ENCODE results near the gene MT1B. TPM values are rescaled to one million over a fixed set of nuclear protein-coding genes. Genes with fewer than 3 reads are reported as not detected.

Gene MT1B
- total RNA-seq, 2 donors from 2014 or later = not detected

DNA sequence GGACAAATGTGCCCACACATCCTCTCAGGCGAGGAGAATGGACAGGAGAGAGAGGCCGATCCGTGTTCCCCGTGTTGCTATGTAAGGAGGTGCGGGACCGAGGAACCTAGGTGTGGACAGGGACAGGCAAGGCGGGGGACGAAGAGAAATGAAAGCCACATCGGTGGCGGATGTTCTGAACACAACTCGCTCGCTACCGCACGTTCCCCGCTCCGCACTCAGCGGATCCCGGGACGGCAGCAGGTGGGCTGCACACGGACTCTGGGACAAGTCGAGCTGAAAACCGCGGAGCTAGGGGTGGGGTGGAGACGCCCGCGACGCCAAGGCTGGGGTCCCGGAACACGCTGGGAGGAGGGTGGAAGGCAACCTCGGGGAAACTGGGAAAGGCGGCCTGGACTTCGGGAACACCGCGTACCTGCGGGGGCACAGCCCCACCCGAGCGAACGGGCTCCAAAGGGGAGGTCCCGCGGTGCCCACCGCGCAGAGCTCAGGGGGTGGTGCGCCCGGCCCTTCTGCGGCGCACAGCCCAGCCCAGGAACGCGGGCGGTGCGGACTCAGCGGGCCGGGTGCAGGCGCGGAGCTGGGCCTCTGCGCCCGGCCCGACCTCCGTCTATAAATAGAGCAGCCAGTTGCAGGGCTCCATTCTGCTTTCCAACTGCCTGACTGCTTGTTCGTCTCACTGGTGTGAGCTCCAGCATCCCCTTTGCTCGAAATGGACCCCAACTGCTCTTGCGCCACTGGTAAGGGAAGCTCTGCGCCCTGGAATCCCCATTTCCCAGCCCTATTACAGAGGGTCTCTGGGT lies 26.3 kb upstream of the MT1B start, which contains the start of gene MT1E:
Gene MT1E, plus strand, starts transcription at position 642 of the 803 bp plus-strand sequence. Its CDS starts 71 bp downstream, at position 713.
- Mint-ChIP-seq H3K4me3 (peak within 1 kb of the TSS; percentile 88 to 95), H3K4me1 (ENCODE audit: low read depth) (peaks cover 15% of the 10 kb centered on the region), H3K27me3 (ENCODE audit: low read depth) (peaks cover 6% of the 10 kb centered on the region), H3K9me3 (peaks cover 0 to 3% of the 10 kb centered on the region in 2 donors), H3K27ac (peak within 1 kb of the TSS; percentile 74), H3K36me3 (ENCODE audit: insufficient read depth in 2 of 2) (peaks cover 0 to 4% of the 10 kb centered on the region in 2 donors)
- peak; percentile 79 to 84 for DNase-seq
- peak; percentile 96 for ATAC-seq (replicated peaks in 1 of 2)

GRCh38 chr16:56625943-56626654 lies 25.6 kb upstream of the MT1B start:
- Mint-ChIP-seq H3K4me3 (peak overlapping the region; percentile 88 to 95), H3K27me3 (ENCODE audit: low read depth) (peaks cover 13% of the 10 kb centered on the region), H3K36me3 (ENCODE audit: insufficient read depth in 2 of 2) (peaks cover 0 to 4% of the 10 kb centered on the region in 2 donors), H3K4me1 (ENCODE audit: low read depth) (peaks cover 19% of the 10 kb centered on the region), H3K27ac (no peak overlapping the region), H3K9me3 (peaks cover 0 to 3% of the 10 kb centered on the region in 2 donors)
- ATAC-seq (replicated peaks in 1 of 2) (peak; percentile 32 to 44), DNase-seq (no peak)

- no peak for ATAC-seq (replicated peaks in 1 of 2)
- Mint-ChIP-seq H3K27ac (no peak overlapping the region), H3K36me3 (ENCODE audit: insufficient read depth in 2 of 2) (peaks cover 0 to 4% of the 10 kb centered on the region in 2 donors), H3K4me1 (ENCODE audit: low read depth) (peaks cover 21% of the 10 kb centered on the region), H3K9me3 (peaks cover 0 to 3% of the 10 kb centered on the region in 2 donors), H3K4me3 (peak overlapping the region; percentile 88 to 95), H3K27me3 (ENCODE audit: low read depth) (peaks cover 19% of the 10 kb centered on the region)
- no peak for DNase-seq
These were observed 25.0 kb upstream of the MT1B start for GRCh38 chr16:56626685-56627084.

- H3K27me3 Mint-ChIP-seq (ENCODE audit: low read depth) = peaks cover 36% of the 10 kb centered on the region
- peaks cover 0 to 1% of the 10 kb centered on the region in 2 donors for H3K36me3 Mint-ChIP-seq (ENCODE audit: insufficient read depth in 2 of 2)
- no peaks in the 10 kb centered on the region for H3K9me3 Mint-ChIP-seq
- no peak for DNase-seq
- no peak overlapping the region for H3K27ac Mint-ChIP-seq
- no peak for ATAC-seq (replicated peaks in 1 of 2)
- H3K4me3 Mint-ChIP-seq = no peak overlapping the region
- peaks cover 36% of the 10 kb centered on the region for H3K4me1 Mint-ChIP-seq (ENCODE audit: low read depth)
These were observed 23.0 kb upstream of the MT1B start for GRCh38 chr16:56628486-56629350.

GRCh38 chr16:56629531-56629930 lies 22.2 kb upstream of the MT1B start:
- Mint-ChIP-seq H3K27ac (no peak overlapping the region), H3K36me3 (ENCODE audit: insufficient read depth in 2 of 2) (peaks cover 0 to 1% of the 10 kb centered on the region in 2 donors), H3K4me3 (no peak overlapping the region), H3K9me3 (no peaks in the 10 kb centered on the region), H3K4me1 (ENCODE audit: low read depth) (peaks cover 36% of the 10 kb centered on the region), H3K27me3 (ENCODE audit: low read depth) (peaks cover 44% of the 10 kb centered on the region)
- DNase-seq (no peak), ATAC-seq (replicated peaks in 1 of 2) (no peak)

- H3K4me3 Mint-ChIP-seq = no peak overlapping the region
- DNase-seq (no peak), ATAC-seq (replicated peaks in 1 of 2) (peak in 1 of 2 donors; percentile 34)
- H3K27ac Mint-ChIP-seq = no peak overlapping the region
- no peaks in the 10 kb centered on the region for H3K36me3 Mint-ChIP-seq (ENCODE audit: insufficient read depth in 2 of 2)
- H3K9me3 Mint-ChIP-seq = no peaks in the 10 kb centered on the region
- peaks cover 42% of the 10 kb centered on the region for H3K4me1 Mint-ChIP-seq (ENCODE audit: low read depth)
- peaks cover 50% of the 10 kb centered on the region for H3K27me3 Mint-ChIP-seq (ENCODE audit: low read depth)
These were observed 21.6 kb upstream of the MT1B start for GRCh38 chr16:56630134-56630533.

- Mint-ChIP-seq H3K27ac (no peak overlapping the region), H3K4me1 (ENCODE audit: low read depth) (peaks cover 43% of the 10 kb centered on the region), H3K4me3 (peak overlapping the region; percentile 76 to 85), H3K9me3 (no peaks in the 10 kb centered on the region), H3K36me3 (ENCODE audit: insufficient read depth in 2 of 2) (no peaks in the 10 kb centered on the region), H3K27me3 (ENCODE audit: low read depth) (peaks cover 60% of the 10 kb centered on the region)
- ATAC-seq (replicated peaks in 1 of 2) (no peak), DNase-seq (no peak)
These were observed 20.5 kb upstream of the MT1B start for GRCh38 chr16:56631197-56631596.

GRCh38 chr16:56631832-56632155 lies 19.9 kb upstream of the MT1B start:
- ATAC-seq (replicated peaks in 1 of 2) = no peak
- peaks cover 43% of the 10 kb centered on the region for H3K4me1 Mint-ChIP-seq (ENCODE audit: low read depth)
- peaks cover 66% of the 10 kb centered on the region for H3K27me3 Mint-ChIP-seq (ENCODE audit: low read depth)

GRCh38 chr16:56632156-56632847 lies 19.4 kb upstream of the MT1B start, which contains the start of gene MT1M:
MT1M (plus strand) TSS chr16:56632659; CDS start chr16:56632732, 73 bp downstream.
- no peak within 1 kb of the TSS for H3K27ac Mint-ChIP-seq
- no peaks in the 10 kb centered on the region for H3K9me3 Mint-ChIP-seq
- ATAC-seq (replicated peaks in 1 of 2) (peak; percentile 59 to 70), DNase-seq (peak in 1 of 2 donors; percentile 39)
- H3K4me3 Mint-ChIP-seq = peak within 1 kb of the TSS; percentile 76 to 85
- no peaks in the 10 kb centered on the region for H3K36me3 Mint-ChIP-seq (ENCODE audit: insufficient read depth in 2 of 2)
- H3K4me1 Mint-ChIP-seq (ENCODE audit: low read depth) = peaks cover 47% of the 10 kb centered on the region
- H3K27me3 Mint-ChIP-seq (ENCODE audit: low read depth) = peaks cover 71% of the 10 kb centered on the region

More at GRCh38 chr16:56631832-56632155, 19.9 kb upstream of the MT1B start:
- no peak for DNase-seq
- H3K9me3 Mint-ChIP-seq = no peaks in the 10 kb centered on the region
- H3K36me3 Mint-ChIP-seq (ENCODE audit: insufficient read depth in 2 of 2) = no peaks in the 10 kb centered on the region
- no peak overlapping the region for H3K27ac Mint-ChIP-seq
- peak overlapping the region; percentile 76 to 85 for H3K4me3 Mint-ChIP-seq

- Mint-ChIP-seq H3K36me3 (ENCODE audit: insufficient read depth in 2 of 2) (no peaks in the 10 kb centered on the region), H3K27me3 (ENCODE audit: low read depth) (peaks cover 77% of the 10 kb centered on the region), H3K27ac (no peak overlapping the region), H3K4me1 (ENCODE audit: low read depth) (peaks cover 52% of the 10 kb centered on the region), H3K9me3 (no peaks in the 10 kb centered on the region), H3K4me3 (peak overlapping the region; percentile 76 to 85)
- DNase-seq = no peak
- ATAC-seq (replicated peaks in 1 of 2) = no peak
These were observed 18.8 kb upstream of the MT1B start for GRCh38 chr16:56632848-56633365.

DNA sequence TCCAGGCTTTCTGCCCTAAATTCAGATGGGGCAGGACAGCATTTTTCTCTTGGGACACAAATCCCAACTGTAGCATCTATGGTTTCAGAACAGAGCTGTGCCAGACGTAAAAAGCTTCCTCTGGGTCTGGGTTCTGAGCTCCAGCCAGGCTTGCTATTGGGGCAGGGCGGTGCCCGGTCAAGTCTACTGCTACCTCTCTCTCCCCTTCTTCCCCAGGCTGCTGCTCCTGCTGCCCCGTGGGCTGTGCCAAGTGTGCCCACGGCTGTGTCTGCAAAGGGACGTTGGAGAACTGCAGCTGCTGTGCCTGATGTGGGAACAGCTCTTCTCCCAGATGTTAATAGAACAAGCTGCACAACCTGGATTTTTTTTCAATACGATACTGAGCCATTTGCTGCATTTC lies 18.2 kb upstream of the MT1B start:
- H3K4me3 Mint-ChIP-seq = no peak overlapping the region
- no peaks in the 10 kb centered on the region for H3K9me3 Mint-ChIP-seq
- H3K27me3 Mint-ChIP-seq (ENCODE audit: low read depth) = peaks cover 83% of the 10 kb centered on the region
- peaks cover 56% of the 10 kb centered on the region for H3K4me1 Mint-ChIP-seq (ENCODE audit: low read depth)
- no peak for ATAC-seq (replicated peaks in 1 of 2)
- no peaks in the 10 kb centered on the region for H3K36me3 Mint-ChIP-seq (ENCODE audit: insufficient read depth in 2 of 2)
- no peak overlapping the region for H3K27ac Mint-ChIP-seq
- no peak for DNase-seq
